Measurements from ENCODE around the gene SSTR4.

The SSTR4 gene

DNA sequence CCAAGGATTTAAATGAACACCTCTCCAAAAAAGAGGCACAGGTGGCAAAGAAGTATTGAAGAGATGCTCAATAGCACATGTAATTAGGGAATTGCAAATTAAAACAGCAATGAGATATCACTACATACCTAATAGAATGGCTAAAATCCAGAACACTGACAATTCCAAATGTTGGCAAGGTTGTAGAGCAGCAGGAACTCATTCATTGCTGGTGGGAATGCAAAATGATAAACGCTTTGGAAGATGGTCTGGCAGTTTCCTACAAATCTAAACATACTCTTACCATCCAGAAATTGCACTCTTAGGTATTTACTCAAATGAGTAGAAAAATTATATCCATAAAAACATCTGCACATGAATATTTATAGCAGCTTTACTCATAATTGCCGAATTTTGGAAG is 34.0 kb downstream of the SSTR4 start:
- no peak for DNase-seq

DNA sequence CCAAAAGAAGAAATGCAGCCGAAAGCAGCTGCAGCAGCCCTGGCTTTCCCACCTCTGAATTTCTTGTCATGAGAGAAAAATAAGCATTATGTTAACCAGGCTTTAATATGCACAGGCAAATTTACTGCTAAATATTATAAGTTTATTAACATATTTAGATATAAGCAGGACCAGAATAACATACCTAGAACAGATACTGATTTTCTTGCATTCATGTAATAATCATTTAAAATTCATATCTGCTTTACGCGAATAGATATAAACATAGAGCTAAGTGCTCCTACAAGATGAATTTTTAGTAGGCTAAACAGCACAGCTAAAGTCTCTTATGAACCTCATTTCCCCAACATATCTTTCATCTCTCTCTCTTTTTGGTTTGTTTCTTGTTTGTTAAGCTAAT is 36.3 kb downstream of the SSTR4 start:
- no peak for DNase-seq

DNA sequence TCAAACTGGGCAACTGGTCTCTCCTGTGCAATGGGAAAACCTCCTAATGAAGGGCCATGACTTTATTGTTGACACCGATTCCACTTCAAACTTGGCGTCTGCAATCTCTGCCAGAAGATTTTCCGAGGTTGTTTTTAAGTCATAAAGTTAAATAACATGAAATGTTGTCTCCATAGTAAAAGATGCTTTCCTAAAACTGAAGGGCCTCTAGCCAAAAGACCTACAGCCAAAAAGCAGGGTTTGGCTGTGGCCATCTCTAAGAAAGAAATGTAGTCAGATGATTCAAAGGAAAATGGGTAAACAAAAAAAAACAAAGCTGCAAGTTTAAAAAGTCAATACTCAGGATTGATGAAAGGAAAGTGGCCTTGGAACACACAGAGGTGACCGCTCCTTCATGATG is 36.9 kb downstream of the SSTR4 start:
- DNase-seq: no peak

DNA sequence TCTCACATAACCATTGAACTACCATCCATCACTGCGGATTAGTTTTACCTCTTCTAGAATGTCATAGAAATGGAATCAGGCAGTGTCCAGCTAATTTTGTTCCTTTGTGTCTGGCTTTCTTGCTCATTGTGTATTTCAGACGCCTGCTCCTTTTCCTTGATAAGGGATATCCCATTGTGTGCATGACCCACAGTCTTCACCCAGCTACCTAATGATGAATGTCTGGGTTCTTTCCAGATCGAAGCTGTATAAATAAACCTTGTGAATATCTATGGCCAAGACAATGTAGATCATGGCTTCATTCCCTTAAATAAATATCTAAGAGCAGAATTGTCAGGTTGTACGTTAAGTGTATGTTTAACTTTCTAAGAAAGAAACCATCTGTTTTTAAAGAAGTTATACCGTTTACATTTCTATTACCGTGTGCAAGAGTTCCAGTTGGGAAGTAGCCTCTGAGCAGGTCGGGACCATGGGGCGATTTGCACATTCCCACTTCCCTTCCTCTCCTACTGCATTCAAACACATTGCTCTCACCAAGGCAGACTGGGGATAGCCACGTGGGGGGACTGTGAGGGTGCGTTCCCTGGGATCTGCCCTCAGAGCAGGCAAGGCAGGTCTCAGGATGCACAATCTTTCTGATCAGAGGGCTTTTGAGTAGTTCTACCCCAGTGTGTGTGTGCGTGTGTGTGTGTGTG is 37.9 kb downstream of the SSTR4 start:
- DNase-seq: no peak

DNA sequence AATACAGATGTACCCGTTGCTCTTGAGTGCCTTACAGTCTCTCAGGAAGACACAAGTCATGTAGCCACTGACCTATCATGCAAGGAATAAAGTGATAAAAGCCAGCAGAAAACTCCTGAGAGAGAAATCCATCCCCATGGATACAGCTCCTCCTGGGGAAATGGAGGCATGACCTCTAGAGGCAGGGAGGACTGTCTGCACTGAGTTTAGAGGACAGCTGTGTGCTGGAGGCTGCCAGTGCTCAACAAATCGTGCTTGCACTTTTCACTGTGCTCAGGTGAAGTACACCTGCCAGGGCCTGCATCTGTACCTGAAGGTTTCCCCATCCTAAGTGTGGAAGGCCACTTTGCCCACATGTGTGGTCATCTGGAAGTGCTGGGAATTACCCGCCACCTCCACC is 38.9 kb downstream of the SSTR4 start:
- DNase-seq: no peak

DNA sequence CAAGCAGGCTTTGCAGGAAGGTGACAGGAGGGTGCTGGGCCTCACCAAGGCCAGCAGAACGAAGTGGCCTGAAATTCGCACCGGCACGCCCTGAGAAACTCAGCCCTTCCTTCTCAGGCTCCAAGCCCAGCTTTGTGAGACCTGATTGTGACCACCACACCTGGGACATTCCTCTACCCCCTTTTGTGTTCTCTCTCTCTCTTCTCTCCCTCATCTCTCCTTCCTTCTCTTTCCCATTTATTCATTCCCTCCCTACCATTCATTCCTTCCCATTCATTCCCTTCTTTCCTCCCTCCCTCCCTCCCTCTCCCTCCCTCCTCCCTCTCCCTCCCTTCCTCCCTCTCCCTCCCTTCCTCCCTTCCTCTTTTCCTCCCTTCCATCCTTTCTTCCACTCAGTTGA is 42.2 kb downstream of the SSTR4 start:
- no peak for DNase-seq

DNA sequence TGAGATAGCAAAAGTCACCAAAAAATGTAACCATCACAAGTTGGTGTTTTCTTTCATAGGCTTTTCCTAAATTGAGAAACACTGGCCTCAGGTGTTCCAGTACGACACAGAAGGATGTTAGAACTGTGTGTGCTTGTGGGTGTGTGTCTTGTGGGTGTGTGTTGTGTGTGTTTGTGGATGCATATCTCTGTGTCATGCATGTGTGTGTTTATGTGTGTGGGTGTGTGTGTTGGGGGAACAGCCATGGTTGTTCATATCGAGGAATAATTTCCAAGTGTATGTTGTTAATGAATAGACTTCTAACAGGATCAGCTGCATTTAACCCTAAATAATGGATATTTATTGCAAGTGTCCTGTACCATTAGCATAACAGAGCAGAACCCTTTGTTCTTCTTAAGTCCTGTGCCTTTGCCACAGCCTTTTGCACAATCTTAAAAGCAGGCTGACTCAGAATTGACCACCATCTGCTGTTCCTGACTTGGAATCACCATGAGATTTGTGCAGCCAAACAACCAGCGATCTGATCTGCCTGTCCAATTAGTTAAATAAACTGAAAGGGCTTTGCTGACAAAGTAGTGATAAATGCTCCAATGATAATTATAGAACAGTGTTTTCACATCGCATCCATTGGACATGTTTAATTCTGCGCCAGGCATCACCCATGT is 43.4 kb downstream of the SSTR4 start:
- DNase-seq: no peak

DNA sequence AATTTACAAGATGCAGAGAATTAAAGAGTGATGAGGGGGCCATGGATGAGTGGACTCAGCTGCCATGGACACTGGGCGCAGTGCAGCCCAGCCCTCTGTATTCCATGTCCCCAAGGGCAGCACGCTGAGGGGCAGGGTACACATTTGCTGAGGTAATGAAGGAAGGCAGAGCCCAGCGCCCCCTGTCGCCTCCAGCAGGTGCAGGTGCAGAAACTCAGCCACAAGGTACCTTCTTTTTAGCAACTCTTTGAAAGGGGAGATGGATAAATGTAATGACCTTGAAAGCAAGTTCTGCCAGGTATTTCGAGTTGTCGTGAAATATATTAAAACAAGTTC is 43.9 kb downstream of the SSTR4 start:
- DNase-seq: no peak

DNA sequence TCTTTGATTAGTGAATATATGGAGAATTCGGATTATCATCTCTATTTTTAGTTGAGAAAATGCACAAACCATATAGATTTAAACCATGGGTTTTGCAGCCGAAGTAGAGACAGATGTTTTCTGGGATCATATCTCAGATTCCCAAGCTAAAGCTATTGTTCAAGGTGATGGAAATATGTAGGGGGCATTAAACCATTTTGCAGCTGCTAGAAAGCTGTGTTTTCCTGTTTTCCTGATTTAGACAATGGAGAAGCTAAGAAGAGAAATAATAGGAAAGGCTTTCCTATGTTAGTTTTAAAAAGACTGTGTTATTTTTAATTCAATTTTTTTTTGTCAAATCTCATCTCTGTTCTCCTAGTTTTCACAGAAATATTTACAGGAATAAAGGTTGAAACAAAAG is 44.8 kb downstream of the SSTR4 start:
- no peak for DNase-seq

DNA sequence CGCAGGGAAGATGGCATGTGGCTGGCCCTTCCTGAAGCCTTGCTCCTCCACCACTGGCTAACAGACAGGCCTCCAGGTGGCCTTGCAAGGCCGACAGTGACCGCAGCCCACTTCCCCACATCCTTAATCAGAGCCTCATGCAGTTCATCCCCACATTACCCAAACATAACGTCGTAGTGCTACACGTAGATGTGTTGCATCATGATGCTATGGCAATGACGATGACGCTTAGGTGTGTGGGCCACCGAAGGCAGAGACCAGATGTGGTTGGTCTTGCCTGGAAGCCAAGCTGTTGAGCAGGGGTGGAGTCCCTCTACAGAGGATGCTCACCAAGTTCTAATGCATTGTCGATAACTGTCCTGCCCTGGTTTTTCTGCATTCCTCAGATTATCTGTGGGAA is 45.4 kb downstream of the SSTR4 start:
- DNase-seq: no peak

DNA sequence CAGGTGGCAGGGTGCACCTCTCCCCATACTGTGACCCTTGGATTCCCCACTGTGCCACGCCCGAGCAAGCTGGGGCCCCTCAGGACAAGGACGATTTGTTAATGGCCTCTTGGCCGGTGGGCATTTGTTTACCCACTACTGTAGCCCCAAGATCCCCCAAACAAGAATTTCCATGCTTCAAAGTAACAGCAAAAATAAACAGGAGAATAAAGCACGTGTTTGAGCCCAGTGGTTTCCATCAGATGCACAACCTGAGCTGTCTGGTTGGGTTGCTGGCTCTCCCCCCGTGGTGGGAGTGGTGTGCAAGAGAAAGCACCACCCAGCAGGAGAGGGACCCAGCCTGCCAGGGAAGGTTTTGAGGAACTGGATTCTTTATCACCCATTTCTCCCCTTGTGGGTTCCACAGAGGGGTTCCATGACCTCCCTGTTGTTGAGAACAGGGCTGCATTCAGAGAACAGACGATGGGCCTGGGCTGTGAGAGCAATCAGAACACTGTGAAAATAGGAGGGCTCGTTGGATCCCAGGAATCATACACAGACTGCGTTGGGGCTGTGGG is 46.2 kb downstream of the SSTR4 start:
- no peak for DNase-seq

DNA sequence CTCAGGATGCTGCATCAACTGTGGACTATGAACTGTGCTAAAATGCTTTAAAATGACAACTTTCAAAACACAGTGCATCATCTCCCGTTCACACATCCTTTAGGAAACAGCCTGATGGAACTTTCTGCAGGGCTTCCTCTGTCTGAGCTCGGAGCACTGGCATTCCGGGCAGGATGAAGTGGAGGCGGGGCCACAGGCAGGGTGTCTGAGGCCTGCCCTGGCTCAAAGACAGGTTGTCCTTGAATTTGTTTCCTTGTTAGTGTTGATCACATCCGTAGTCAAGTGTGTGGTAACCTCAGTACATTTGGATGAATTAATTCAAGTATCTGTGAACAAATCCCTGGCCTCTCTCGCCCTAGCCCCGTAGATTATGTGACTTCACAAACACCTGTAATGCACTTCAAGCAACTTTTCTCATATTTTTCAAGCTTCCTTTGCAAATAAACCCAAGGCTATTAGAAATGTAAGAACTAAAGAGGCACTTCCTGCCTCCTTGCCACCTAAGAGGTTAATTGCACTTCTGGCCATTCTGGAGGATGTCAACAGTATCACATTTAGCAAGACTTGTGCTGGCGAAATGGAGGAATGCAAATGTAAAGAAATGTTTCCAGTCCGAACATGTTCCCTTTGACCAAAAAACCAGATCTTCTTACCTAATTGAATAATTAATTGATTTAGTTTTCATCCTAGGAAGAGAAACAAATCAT is 47.9 kb downstream of the SSTR4 start:
- DNase-seq: no peak

DNA sequence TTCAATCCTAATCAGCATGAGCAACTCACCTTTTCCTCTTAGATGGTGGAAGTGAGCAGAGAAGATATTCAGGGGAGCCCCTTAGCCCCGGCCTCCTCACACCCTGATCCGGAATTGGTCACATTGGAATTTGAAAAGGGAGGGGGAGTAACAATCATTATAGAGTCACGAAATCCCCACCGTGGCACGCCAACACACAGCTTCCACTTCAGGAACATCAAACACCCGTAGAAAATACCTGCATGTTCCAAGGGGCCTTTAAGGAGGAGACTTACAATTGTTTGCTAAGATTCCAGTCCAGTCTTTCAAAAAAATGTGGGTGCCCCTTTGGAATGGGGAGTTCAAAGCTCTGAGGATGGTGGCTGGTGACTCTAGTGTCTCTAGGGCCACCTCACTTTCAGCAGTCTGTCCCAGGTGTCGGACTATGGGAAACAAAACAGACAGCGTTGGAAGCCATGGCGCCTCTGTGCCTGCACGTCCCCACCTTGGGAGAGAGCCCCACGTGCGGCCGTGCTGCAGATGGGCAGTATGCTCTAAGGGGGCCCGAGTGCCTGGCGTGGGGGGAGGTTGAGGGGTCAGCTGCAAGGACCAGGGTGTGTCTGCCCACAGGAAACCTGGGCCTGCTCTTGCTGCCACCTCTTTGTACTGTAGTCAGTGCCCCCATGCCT is 48.6 kb downstream of the SSTR4 start:
- no peak for DNase-seq

DNA sequence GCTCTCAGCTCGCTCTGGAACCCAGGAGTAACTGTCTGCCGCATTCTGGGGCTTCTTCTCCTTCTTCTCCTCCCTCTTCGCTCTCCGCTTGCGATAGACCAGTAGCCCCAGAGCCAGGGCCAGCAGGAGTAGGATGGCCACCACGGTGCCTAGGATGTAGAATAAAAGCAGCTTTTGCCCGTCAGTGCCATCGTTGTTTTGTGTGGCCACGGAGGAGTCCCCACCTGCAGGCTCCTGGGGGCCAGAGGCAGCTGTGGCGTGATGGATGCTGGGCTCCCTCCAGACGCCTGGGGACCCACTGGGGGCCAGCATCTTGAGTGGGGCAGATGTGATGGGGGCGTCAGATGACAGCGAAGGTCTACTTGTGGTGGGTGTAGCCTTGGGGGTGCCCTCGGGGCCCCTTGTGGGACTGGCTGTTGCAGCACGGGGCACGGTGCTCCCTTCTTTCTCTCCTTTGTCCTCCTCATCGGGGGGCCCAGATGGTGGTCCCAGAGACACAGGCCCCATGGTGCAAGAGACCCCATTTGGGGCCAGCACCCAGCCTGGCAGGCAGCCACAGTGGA is 49.3 kb downstream of the SSTR4 start:
- DNase-seq: no peak

DNA sequence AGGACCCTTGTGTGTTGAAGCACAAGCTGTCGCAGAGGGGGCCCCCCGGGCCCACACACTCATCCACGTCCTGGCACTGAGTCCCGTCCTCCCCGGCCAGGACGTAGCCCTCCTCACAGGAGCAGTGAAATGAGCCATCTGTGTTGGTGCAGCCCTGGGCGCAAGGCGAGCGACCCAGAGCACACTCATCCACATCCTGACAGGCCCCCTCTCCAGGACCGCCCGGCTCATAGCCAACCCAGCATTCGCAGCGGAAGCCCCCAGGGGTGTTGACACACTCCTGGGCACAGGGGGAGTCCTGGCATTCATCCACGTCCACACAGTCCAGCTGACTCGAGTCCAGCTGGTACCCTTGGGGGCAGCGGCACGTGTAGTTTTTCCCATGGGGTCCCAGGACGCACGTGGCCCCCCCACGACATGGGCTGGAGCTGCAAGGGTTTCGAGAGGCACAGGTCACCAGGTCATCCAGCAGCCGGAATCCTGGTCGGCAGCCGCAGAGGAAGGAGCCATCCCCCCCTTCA is 49.8 kb downstream of the SSTR4 start:
- no peak for DNase-seq

DNA sequence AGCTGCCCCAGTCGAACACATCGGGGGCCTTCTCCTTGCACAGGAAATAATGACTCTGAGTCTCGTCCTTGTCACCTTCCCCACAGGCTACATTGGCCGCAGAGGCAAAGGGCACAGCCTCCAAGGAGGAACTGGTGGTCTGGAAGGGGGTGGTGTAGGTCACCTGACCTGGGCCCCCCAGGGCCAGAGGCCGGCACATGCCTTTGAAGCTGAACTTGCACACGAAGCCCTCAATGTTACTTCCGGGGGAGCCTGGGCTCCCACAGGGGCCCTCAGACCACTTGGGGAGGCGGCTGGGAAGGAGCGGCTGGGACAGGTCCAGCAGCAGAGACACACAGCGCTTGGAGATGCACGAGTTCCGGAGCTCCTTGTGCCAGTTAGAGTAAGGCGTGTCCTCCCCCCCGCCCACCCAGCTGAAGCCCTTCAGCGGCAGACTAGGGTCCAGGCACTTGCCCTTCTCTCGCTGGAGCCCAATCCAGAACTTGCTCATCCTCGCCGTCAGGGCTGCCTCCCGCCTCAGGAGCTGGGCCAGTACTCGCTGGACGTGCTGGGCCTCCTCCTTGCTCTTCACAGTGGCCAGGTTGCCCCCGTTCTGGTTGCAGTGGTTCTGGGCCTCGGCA is 50.4 kb downstream of the SSTR4 start:
- DNase-seq: no peak

DNA sequence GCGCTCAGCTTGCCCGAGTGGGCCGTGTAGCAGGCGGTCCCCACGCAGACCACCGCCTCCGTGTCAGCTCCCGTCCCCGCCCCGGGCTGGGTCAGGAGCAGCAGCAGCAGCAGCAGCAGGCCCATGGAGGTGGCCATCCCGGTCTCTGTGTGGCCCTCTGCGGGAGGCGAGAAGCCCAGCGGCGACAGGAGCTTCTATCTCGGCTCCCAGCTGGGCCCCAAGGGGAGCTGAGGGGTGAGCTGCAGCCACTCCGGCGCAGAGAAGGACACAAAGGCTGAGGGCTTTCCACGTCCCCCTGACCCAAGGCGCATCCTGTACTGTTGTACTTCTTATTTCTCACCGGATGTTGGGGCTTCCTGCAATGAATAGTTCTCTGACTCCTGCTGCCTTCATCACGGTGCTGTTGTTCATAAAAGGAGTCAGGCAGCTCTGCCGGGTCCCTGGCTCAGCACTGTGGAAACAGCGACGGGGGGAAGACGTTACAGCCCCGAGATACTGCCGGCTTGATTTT is 51.0 kb downstream of the SSTR4 start, which contains the start of gene CD93:
TSS of gene CD93 (minus strand) at position 269 of the 511 bp plus-strand sequence. CDS start at position 137, 132 bp downstream.
- DNase-seq: peak; percentile 52

DNA sequence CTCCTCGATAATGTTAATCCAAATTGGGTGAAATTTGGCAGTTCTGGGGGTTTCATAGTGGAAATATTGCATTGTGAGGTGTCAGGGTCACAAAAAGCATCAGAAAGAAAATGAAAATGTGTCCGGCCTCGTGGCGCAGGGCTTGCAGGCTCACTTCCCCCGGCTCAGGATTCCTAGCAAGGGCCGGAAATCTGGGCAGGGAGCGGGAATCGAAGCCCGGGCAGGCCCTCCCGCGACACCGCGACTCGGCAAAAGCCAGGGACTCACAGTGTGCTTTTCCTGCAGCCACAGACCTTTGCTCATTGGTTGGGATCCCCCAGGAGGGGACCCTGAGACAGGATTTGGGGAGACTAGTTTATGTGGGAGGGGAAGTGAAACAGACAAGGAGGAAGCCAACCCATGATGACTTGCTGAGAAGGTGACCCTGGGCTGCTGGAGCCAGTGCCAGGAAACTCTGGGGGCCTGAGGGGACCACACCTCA is 51.9 kb downstream of the SSTR4 start:
- DNase-seq: no peak

DNA sequence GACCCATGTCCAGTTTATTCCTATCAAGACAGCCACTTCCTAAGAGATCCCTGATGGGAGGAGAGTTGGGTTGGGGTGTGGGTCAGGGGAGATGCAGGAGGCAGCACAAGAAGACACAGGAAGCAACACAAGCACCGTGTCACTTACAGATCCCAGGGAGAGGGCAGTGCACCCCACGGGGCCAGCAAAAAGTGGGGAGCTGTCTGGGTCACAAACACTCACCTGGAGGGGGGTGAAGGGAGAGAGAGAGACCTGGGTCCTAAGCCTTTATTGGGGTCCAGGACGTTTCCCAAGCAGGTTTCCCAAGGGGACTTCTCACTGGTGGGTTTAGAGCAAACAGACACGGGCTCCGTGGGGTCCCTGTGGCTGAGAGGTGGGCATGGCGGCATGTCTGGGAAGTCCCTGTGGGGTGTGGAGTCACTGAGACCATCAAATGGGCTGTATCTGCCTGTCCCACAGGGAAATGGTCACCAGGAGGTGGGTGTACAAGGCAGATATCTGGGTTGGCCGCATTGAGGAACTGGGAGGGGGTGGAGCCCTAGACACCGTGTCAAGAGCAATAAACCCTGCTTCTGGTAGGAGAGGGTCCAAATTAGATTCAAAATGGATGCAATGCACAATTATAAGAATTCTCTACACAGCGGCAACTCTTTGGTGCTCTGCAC is 52.6 kb downstream of the SSTR4 start:
- no peak for DNase-seq
